Measurements from ENCODE around the gene DPYSL3.

The DPYSL3 gene

GRCh38 chr5:147434049-147434448 lies 75.8 kb downstream of the DPYSL3 start:
- no peak for DNase-seq

GRCh38 chr5:147432323-147432722 lies 77.5 kb downstream of the DPYSL3 start:
- no peak for DNase-seq

GRCh38 chr5:147431586-147431985 lies 78.3 kb downstream of the DPYSL3 start:
- no peak for DNase-seq

- DNase-seq: no peak
Observed at GRCh38 chr5:147430628-147431027, 79.2 kb downstream of the DPYSL3 start.

- DNase-seq: no peak
Observed at GRCh38 chr5:147427521-147428401, 82.1 kb downstream of the DPYSL3 start.

GRCh38 chr5:147426640-147427327 lies 83.1 kb downstream of the DPYSL3 start:
- DNase-seq: no peak

- no peak for DNase-seq
Observed at GRCh38 chr5:147418613-147419012, 91.3 kb downstream of the DPYSL3 start.

- DNase-seq: no peak
Observed at GRCh38 chr5:147417135-147417813, 92.6 kb downstream of the DPYSL3 start.

GRCh38 chr5:147415651-147416050 lies 94.2 kb downstream of the DPYSL3 start:
- DNase-seq: no peak

GRCh38 chr5:147413266-147413665 lies 96.6 kb downstream of the DPYSL3 start:
- DNase-seq: no peak

- DNase-seq: no peak
Observed at GRCh38 chr5:147412561-147412960, 97.3 kb downstream of the DPYSL3 start.

GRCh38 chr5:147411359-147412319 lies 98.2 kb downstream of the DPYSL3 start:
- DNase-seq: no peak

- DNase-seq: no peak
Observed at GRCh38 chr5:147410496-147411358, 99.1 kb downstream of the DPYSL3 start.

- no peak for DNase-seq
Observed at GRCh38 chr5:147408980-147409379, 100.9 kb downstream of the DPYSL3 start.

GRCh38 chr5:147407094-147407681 lies 102.7 kb downstream of the DPYSL3 start:
- no peak for DNase-seq

- DNase-seq: no peak
Observed at GRCh38 chr5:147406636-147407035, 103.2 kb downstream of the DPYSL3 start.

GRCh38 chr5:147404706-147405105 lies 105.2 kb downstream of the DPYSL3 start:
- DNase-seq: no peak

GRCh38 chr5:147403651-147404640 lies 105.9 kb downstream of the DPYSL3 start:
- no peak for DNase-seq

- no peak for DNase-seq
Observed at GRCh38 chr5:147400881-147401280, 109.0 kb downstream of the DPYSL3 start.
